Measurements from ENCODE around the gene STOX1.

DNA sequence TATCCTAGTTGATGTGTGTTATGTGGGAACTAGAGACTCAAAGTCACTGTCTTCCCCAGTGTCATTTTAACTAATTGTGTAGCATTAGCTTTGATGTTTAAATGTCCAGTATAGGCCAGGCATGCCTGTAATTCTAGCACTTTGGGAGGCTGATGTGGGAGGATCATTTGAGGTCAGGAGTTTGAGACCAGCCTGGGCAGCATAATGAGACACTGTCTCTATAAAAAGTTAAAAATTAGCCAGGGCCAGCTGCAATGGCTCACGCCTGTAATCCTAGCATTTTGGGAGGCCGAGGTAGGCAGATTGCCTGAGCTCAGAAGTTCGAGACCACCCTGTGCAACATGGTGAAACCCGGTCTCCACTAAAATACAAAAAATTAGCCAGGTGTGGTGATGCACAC lies 98.2 kb downstream of the STOX1 start:
- TF ChIP-seq, protein P1, sequence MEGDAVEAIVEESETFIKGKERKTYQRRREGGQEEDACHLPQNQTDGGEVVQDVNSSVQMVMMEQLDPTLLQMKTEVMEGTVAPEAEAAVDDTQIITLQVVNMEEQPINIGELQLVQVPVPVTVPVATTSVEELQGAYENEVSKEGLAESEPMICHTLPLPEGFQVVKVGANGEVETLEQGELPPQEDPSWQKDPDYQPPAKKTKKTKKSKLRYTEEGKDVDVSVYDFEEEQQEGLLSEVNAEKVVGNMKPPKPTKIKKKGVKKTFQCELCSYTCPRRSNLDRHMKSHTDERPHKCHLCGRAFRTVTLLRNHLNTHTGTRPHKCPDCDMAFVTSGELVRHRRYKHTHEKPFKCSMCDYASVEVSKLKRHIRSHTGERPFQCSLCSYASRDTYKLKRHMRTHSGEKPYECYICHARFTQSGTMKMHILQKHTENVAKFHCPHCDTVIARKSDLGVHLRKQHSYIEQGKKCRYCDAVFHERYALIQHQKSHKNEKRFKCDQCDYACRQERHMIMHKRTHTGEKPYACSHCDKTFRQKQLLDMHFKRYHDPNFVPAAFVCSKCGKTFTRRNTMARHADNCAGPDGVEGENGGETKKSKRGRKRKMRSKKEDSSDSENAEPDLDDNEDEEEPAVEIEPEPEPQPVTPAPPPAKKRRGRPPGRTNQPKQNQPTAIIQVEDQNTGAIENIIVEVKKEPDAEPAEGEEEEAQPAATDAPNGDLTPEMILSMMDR (IDR thresholded peaks at IDR 0.05) = no peak
- TF ChIP-seq POLR2A (IDR thresholded peaks at IDR 0.05) = no peak

Measured in testis (tissue), 2 donors.